ENCODE data around the gene NCKAP5. TPM values are rescaled to one million over a fixed set of nuclear protein-coding genes. Genes with fewer than 3 reads are reported as not detected.

Gene NCKAP5
- total and polyA plus RNA-seq, 2 of the 8 experiments (the other 6 are each of a cell fraction or from before 2014, with no cell fraction given): 0.27 to 0.86 TPM

DNA sequence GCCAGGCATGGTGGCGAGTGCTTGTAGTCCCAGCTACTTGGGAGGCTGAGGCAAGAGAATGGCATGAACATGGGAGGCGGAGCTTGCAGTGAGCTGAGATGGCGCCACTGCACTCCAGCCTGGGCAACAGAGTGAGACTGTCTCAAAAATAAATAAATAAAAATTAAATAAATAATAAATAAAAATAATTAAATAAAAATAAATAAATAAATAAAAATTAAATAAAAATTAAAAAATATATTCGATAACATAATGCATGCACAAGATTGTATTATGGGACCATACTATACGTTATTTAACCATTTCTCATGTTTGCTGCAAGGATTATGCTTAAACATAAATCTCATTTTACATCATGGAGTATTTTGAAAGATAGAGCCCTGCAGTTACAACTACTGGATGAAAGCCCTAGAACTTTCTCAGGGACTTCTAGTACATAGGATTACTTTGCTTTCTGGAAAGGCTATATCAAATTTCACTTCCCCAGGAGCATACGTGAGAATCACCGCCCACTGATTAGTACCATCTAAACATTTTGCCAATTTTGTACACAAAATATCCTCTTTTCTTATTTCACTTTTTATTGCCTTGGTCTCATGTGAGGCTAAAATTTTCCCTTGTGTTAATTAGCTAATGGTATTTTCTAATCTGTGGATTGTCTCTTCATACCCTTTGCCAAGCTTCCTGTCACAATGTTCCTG, 664.0 kb downstream of the NCKAP5 start:
- Histone ChIP-seq H4K20me1 (replicated peaks in 1 of 2; ENCODE audit: control insufficient read depth in 1 of 2, insufficient read depth in 2 of 2, low read length in 2 of 2) (no peaks in the 10 kb centered on the region), H3K4me2 (ENCODE audit: insufficient read depth in 1 of 2, low read depth in 2 of 2, low read length in 2 of 2) (no peak overlapping the region), H3K4me3 (ENCODE audit: extremely low read depth in 1 of 4, insufficient read depth in 2 of 4, low read depth in 3 of 4, low read length in 4 of 4) (no peak overlapping the region), H3K79me2 (ENCODE audit: control insufficient read depth in 1 of 2, insufficient read depth in 2 of 2, low read length in 2 of 2) (no peaks in the 10 kb centered on the region), H2BK15ac (ENCODE audit: low read length) (no peak overlapping the region), H2BK20ac (ENCODE audit: low read length) (no peak overlapping the region), H4K91ac (replicated peaks; ENCODE audit: insufficient read length, low read length) (no peak overlapping the region), H2BK12ac (ENCODE audit: low read depth, low read length) (no peak overlapping the region), H4K5ac (ENCODE audit: insufficient read length, low read depth, low read length) (no peak overlapping the region), H3K27ac (ENCODE audit: low read depth, low read length) (no peak overlapping the region), H3K36me3 (ENCODE audit: control insufficient read depth in 2 of 4, insufficient read depth in 4 of 4, low read length in 3 of 4) (no peaks in the 10 kb centered on the region), H3K9ac (replicated peaks in 1 of 4; ENCODE audit: extremely low read depth in 1 of 4, low read depth in 3 of 4, low read length in 3 of 4) (no peak overlapping the region), H2AK5ac (ENCODE audit: low read depth, low read length) (no peak overlapping the region), H3K9me3 (ENCODE audit: insufficient read depth in 2 of 2, low read depth in 1 of 2, low read length in 1 of 2) (no peaks in the 10 kb centered on the region), H3K14ac (ENCODE audit: insufficient read length) (no peak overlapping the region), H3K27me3 (replicated peaks in 1 of 4; ENCODE audit: control insufficient read depth in 3 of 4, extremely low read depth in 1 of 4, insufficient read depth in 3 of 4, low read length in 3 of 4) (no peaks in the 10 kb centered on the region), H4K8ac (ENCODE audit: extremely low read depth, insufficient read depth, low read length) (no peak overlapping the region), H3K23me2 (ENCODE audit: low read depth, low read length) (no peaks in the 10 kb centered on the region), H3K79me1 (ENCODE audit: low read depth, low read length) (no peaks in the 10 kb centered on the region), H3K4ac (replicated peaks; ENCODE audit: insufficient read length, low read depth, low read length) (no peak overlapping the region), H2BK5ac (ENCODE audit: low read depth, low read length) (no peak overlapping the region), H2BK120ac (replicated peaks; ENCODE audit: low read depth, low read length) (no peak overlapping the region), H3K23ac (ENCODE audit: insufficient read length) (no peak overlapping the region), H3K56ac (replicated peaks; ENCODE audit: insufficient read length, low read depth, low read length) (no peak overlapping the region), H3K18ac (ENCODE audit: extremely low read depth, low read length) (no peak overlapping the region), H3K4me1 (replicated peaks in 1 of 4; ENCODE audit: control insufficient read depth in 3 of 4, insufficient read depth in 4 of 4, low read length in 3 of 4) (no peaks in the 10 kb centered on the region), H2AFZ (ENCODE audit: low read length) (no peak overlapping the region)
- CTCF ChIA-PET (ENCODE audit: partially characterized antibody): interaction anchor here (0.7 to 0.9 kb wide), 4 partner anchors 9 to 252 kb away, joined by 3 to 4 read pairs (median 4); no protein-coding TSS in a partner anchor
- 97% methylated on average over 7 of the region's 7 CpGs; no CpG with 5 or more reads in 1 of the 2 experiments for WGBS, 2 experiments (ENCODE audit: extremely low coverage in 1 of 2, insufficient coverage in 1 of 2, insufficient read length in 1 of 2, insufficient replicate concordance in 2 of 2, low coverage in 1 of 2, low lambda C conversion rate in 2 of 2, missing lambda C conversion rate in 1 of 2)
- DNase-seq (ENCODE audit: low read depth in 1 of 2, low spot score in 2 of 2) (no peak), FAIRE-seq (no peak)
- POLR2A ChIA-PET (ENCODE audit: partially characterized antibody): no interaction called here
- no peak for TF ChIP-seq SIN3A (conservative IDR thresholded peaks at IDR 0.05 in 1 of 2, IDR thresholded peaks at IDR 0.05 in 1 of 2; ENCODE audit: low read depth in 1 of 2, low read length in 2 of 2)
- TF ChIP-seq SIRT6 (IDR thresholded peaks at IDR 0.05; ENCODE audit: low read length): no peak
- no peak for TF ChIP-seq CTCF (IDR thresholded peaks at IDR 0.05; ENCODE audit: control extremely low read depth in 1 of 3, insufficient read depth in 1 of 3, low read depth in 1 of 3, low read length in 3 of 3)
- TF ChIP-seq NANOG (IDR thresholded peaks at IDR 0.05; ENCODE audit: insufficient read depth, low read depth, low read length, poor library complexity, severe bottlenecking): no peak
- no peak for TF ChIP-seq EP300 (IDR thresholded peaks at IDR 0.05; ENCODE audit: borderline replicate concordance in 1 of 2, low read depth in 2 of 2, low read length in 2 of 2)
- no peak for TF ChIP-seq MAX (IDR thresholded peaks at IDR 0.05)
- TF ChIP-seq ATF2 (IDR thresholded peaks at IDR 0.05; ENCODE audit: low read length): no peak
